IMR-90 (cell line): Measurements from ENCODE around the gene MOCOS. TPM values are rescaled to one million over a fixed set of nuclear protein-coding genes. Genes with fewer than 3 reads are reported as not detected.
A peak's percentile ranks its signal among the peaks of the same experiment; 100 is the strongest.

Experiments
- ATAC-seq: fragments of 200-7000 bp; cut with Tn5 transposase; 2 replicates; pipeline ENCODE4 v1.9.1; 2020; ENCODE audit warnings: low read depth, mild to moderate bottlenecking, moderate library complexity
- BruUV-seq: library from RNA; stranded (reverse); fragments of 400-500 nt; replicated peaks from 2 replicates; lab custom pipeline; 2021; lab: Mats Ljungman, UMichigan
- CTCF ChIA-PET: fragments of 300-600 bp; formaldehyde crosslinking; extraction: SDS; loops from one replicate; lab custom pipeline; 2021; ENCODE audit warnings: antibody characterized with exemption; lab: Yijun Ruan, JAX
- POLR2A ChIA-PET: fragments of 300-600 bp; sonication (Branson Sonifier 250); formaldehyde crosslinking; loops from one replicate; lab custom pipeline; 2022; ENCODE audit warnings: antibody characterized with exemption; ENCODE audit not compliant: unreplicated experiment; lab: Charles Lee
- DNase-seq: peaks from one replicate; pipeline ENCODE4 v3.0.0; 2013
- H2AFZ ChIP-seq: replicated peaks from 2 replicates; pipeline ENCODE3; 2013; ENCODE audit warnings: low read length, mild to moderate bottlenecking; ENCODE audit not compliant: poor library complexity
- H2AK5ac ChIP-seq: 2 replicates; pipeline ENCODE4 v1.6.1; 2013; ENCODE audit warnings: low read depth, low read length, inconsistent platforms
- H2AK9ac ChIP-seq: replicated peaks from 2 replicates; pipeline ENCODE3; 2013; ENCODE audit warnings: mild to moderate bottlenecking, low read depth, low read length, moderate library complexity; ENCODE audit not compliant: poor library complexity
- H2BK120ac ChIP-seq: 2 replicates; pipeline ENCODE4 v1.6.1; 2013; ENCODE audit warnings: low read depth, low read length, inconsistent platforms
- H2BK15ac ChIP-seq: 3 replicates; pipeline ENCODE4 v1.6.1; 2013; ENCODE audit warnings: low read depth, low read length, inconsistent platforms
- H2BK20ac ChIP-seq: 2 replicates; pipeline ENCODE4 v1.6.1; 2013; ENCODE audit warnings: low read depth, mild to moderate bottlenecking, inconsistent platforms, low read length, moderate library complexity
- H2BK5ac ChIP-seq: 2 replicates; pipeline ENCODE4 v1.6.1; 2013; ENCODE audit warnings: mild to moderate bottlenecking, low read depth, low read length, inconsistent platforms; ENCODE audit not compliant: poor library complexity, severe bottlenecking
- H3K14ac ChIP-seq: replicated peaks from 2 replicates; pipeline ENCODE4 v1.6.1; 2013; ENCODE audit warnings: low read depth, low read length, inconsistent platforms
- H3K18ac ChIP-seq: 2 replicates; pipeline ENCODE4 v1.6.1; 2013; ENCODE audit warnings: low read depth, low read length, control low read depth
- H3K23ac ChIP-seq: 2 replicates; pipeline ENCODE4 v1.6.1; 2013; ENCODE audit warnings: low read depth, low read length, inconsistent platforms
- H3K27ac ChIP-seq: 2 replicates; pipeline ENCODE4 v1.5.1; 2013; ENCODE audit warnings: mild to moderate bottlenecking, control low read depth, low read length; ENCODE audit not compliant: insufficient read depth
- H3K27me3 ChIP-seq: 2 replicates; pipeline ENCODE4 v1.6.1; 2013; ENCODE audit warnings: low read length; ENCODE audit not compliant: control insufficient read depth, insufficient read depth
- H3K36me3 ChIP-seq: 2 replicates; pipeline ENCODE4 v1.6.1; 2013; ENCODE audit warnings: low read length, mixed read lengths; ENCODE audit not compliant: control insufficient read depth, insufficient read depth
- H3K4ac ChIP-seq: 2 replicates; pipeline ENCODE4 v1.6.1; 2013; ENCODE audit warnings: low read depth, low read length, inconsistent platforms
- H3K4me1 ChIP-seq: 2 replicates; pipeline ENCODE4 v1.6.1; 2013; ENCODE audit warnings: low read length, mixed read lengths; ENCODE audit not compliant: control insufficient read depth, insufficient read depth
- H3K4me2 ChIP-seq: 2 replicates; pipeline ENCODE4 v1.6.1; 2013; ENCODE audit warnings: low read depth, mild to moderate bottlenecking, control low read depth, low read length, moderate library complexity
- H3K4me3 ChIP-seq: 2 replicates; pipeline ENCODE4 v1.5.1; 2013; ENCODE audit warnings: low read depth, mild to moderate bottlenecking, control low read depth, low read length, moderate library complexity; ENCODE audit not compliant: insufficient read depth
- H3K56ac ChIP-seq: 2 replicates; pipeline ENCODE4 v1.6.1; 2013; ENCODE audit warnings: low read length, inconsistent platforms; ENCODE audit not compliant: insufficient read depth; ENCODE audit errors: extremely low read depth
- H3K79me1 ChIP-seq, 2 experiments: 2 replicates each; pipeline ENCODE4 v1.6.1; 2013; ENCODE audit warnings: low read length in 2 of 2, inconsistent platforms in 1 of 2, low read depth in 1 of 2
- H3K9ac ChIP-seq: 2 replicates; pipeline ENCODE4 v1.6.1; 2013; ENCODE audit warnings: low read depth, low read length, control low read depth
- H3K9me1 ChIP-seq: 2 replicates; pipeline ENCODE4 v1.6.1; 2013; ENCODE audit warnings: low read length, inconsistent platforms; ENCODE audit not compliant: insufficient read depth
- H3K9me3 ChIP-seq: 2 replicates; pipeline ENCODE4 v1.6.1; 2013; ENCODE audit warnings: low read length; ENCODE audit not compliant: control insufficient read depth, insufficient read depth
- H4K20me1 ChIP-seq: 2 replicates; pipeline ENCODE4 v1.6.1; 2013; ENCODE audit warnings: low read length, inconsistent platforms; ENCODE audit not compliant: insufficient read depth
- H4K5ac ChIP-seq: 2 replicates; pipeline ENCODE4 v1.6.1; 2013; ENCODE audit warnings: mild to moderate bottlenecking, low read depth, low read length, control low read depth
- H4K8ac ChIP-seq, 2 experiments: 2 replicates each; pipeline ENCODE4 v1.6.1; 2013; ENCODE audit warnings: low read depth in 2 of 2, low read length in 2 of 2, control low read depth in 1 of 2, inconsistent platforms in 1 of 2
- H4K91ac ChIP-seq: 2 replicates; pipeline ENCODE4 v1.6.1; 2013; ENCODE audit warnings: low read depth, low read length, inconsistent platforms; ENCODE audit not compliant: insufficient read depth
- BHLHE40 ChIP-seq: fragments of 150-350 bp; IDR thresholded peaks from 2 replicates; pipeline ENCODE4 v1.6.1; 2016; ENCODE audit warnings: mild to moderate bottlenecking, low read depth, low read length
- CEBPB ChIP-seq: IDR thresholded peaks from 2 replicates; pipeline ENCODE4 v1.6.1; 2012; ENCODE audit warnings: low read depth, low read length, improper control_type of control experiment
- CHD1 ChIP-seq: IDR thresholded peaks from 2 replicates; pipeline ENCODE4 v1.6.1; 2012; ENCODE audit warnings: low read depth, low read length, improper control_type of control experiment
- CTCF ChIP-seq: conservative IDR thresholded peaks from 2 replicates; pipeline ENCODE4 v1.5.1; 2012; ENCODE audit warnings: mild to moderate bottlenecking, low read depth, low read length, improper control_type of control experiment
- FOS ChIP-seq: fragments of 150-350 bp; IDR thresholded peaks from 2 replicates; pipeline ENCODE4 v1.6.1; 2016; ENCODE audit warnings: low read depth, low read length
- MAFK ChIP-seq: IDR thresholded peaks from 2 replicates; pipeline ENCODE4 v1.6.1; 2012; ENCODE audit warnings: low read depth, low read length, improper control_type of control experiment
- MAZ ChIP-seq: IDR thresholded peaks from 2 replicates; pipeline ENCODE4 v1.6.1; 2012; ENCODE audit warnings: low read depth, mild to moderate bottlenecking, low read length, improper control_type of control experiment, moderate library complexity, borderline replicate concordance
- MXI1 ChIP-seq: IDR thresholded peaks from 2 replicates; pipeline ENCODE4 v1.6.1; 2012; ENCODE audit warnings: low read depth, mild to moderate bottlenecking, low read length, moderate library complexity, borderline replicate concordance
- NFE2L2 ChIP-seq: fragments of 150-350 bp; IDR thresholded peaks from 2 replicates; pipeline ENCODE4 v1.6.1; 2016; ENCODE audit warnings: low read depth, mild to moderate bottlenecking, low read length
- POLR2A ChIP-seq: IDR thresholded peaks from 2 replicates; pipeline ENCODE4 v1.6.1; 2012; ENCODE audit warnings: mild to moderate bottlenecking, low read depth, low read length
- RAD21 ChIP-seq: IDR thresholded peaks from 2 replicates; pipeline ENCODE4 v1.6.1; 2012; ENCODE audit warnings: low read length, improper control_type of control experiment
- RCOR1 ChIP-seq: IDR thresholded peaks from 2 replicates; pipeline ENCODE4 v1.6.1; 2012; ENCODE audit warnings: mild to moderate bottlenecking, low read length, improper control_type of control experiment; ENCODE audit not compliant: insufficient replicate concordance
- RFX5 ChIP-seq: IDR thresholded peaks from 2 replicates; pipeline ENCODE4 v1.8.0; 2012; ENCODE audit warnings: low read depth, mild to moderate bottlenecking, low read length, moderate library complexity
- SMC3 ChIP-seq: fragments of 150-350 bp; IDR thresholded peaks from 2 replicates; pipeline ENCODE4 v1.6.1; 2016; ENCODE audit warnings: low read depth, mild to moderate bottlenecking, antibody characterized with exemption, low read length, moderate library complexity
- WGBS, 2 experiments: methylation state at CpG; one replicate each; pipeline versions ENCODE4 v1.1.5 to v1.1.7; 2013; ENCODE audit warnings: missing lambda C conversion rate in 2 of 2; ENCODE audit not compliant: insufficient read length in 1 of 2; ENCODE audit errors: extremely low coverage in 2 of 2; 5-methylcytosine and 5-hydroxymethylcytosine counted together
- dilution Hi-C: fragments of 300-500 bp; cut with HindIII; formaldehyde crosslinking; loops from one replicate; pipeline ENCODE4 v1.14.3; 2018; ENCODE audit warnings: low sequenced_read_pairs; ENCODE audit not compliant: unreplicated experiment
- in situ Hi-C: fragments of 300-500 bp; cut with MboI; formaldehyde crosslinking; loops from 3 replicates; pipeline ENCODE4 v1.14.3; 2019; ENCODE audit warnings: low sequenced_read_pairs, inconsistent platforms, mixed read lengths
- intact Hi-C: fragments of 100-400 bp; cut with micrococcal nuclease; formaldehyde crosslinking; loops from 2 replicates; pipeline ENCODE4 v1.10.0; 2022
- polyA plus RNA-seq, 3 experiments: library from polyadenylated mRNA; depleted of rRNA; stranded (reverse); fragments of >200 nt; gene quantifications; 2 replicates each; pipeline ENCODE4 v1.2.3, GENCODE V29; 2012; ENCODE audit warnings: low replicate concordance in 1 of 3
- total RNA-seq: library from RNA; depleted of rRNA; stranded (reverse); fragments of >200 nt; gene quantifications from 2 replicates; pipeline ENCODE4 v1.2.3, GENCODE V29; 2012
- TF ChIP-seq, protein P1 (sequence below): fragments of 150-350 bp; IDR thresholded peaks from 2 replicates; pipeline ENCODE4 v1.6.1; 2017; ENCODE audit warnings: mild to moderate bottlenecking, antibody characterized with exemption, low read length, low read depth
- TF ChIP-seq, protein P2 (sequence below): fragments of 150-350 bp; IDR thresholded peaks from 2 replicates; pipeline ENCODE4 v1.6.1; 2016; ENCODE audit warnings: low read depth, mild to moderate bottlenecking, low read length, moderate library complexity, borderline replicate concordance

MOCOS gene
- total and polyA plus RNA-seq, 2 of the 4 experiments (the other 2 are of a cell fraction), result 1.1 to 2.2 TPM

- Histone ChIP-seq H3K18ac (no peak overlapping the region), H3K27ac (no peak overlapping the region), H3K23ac (no peak overlapping the region), H3K9ac (no peak overlapping the region), H3K4me2 (no peak overlapping the region), H3K27me3 (no peaks in the 10 kb centered on the region; the same call in 1 of the 2 replicates), H2AK5ac (no peak overlapping the region), H4K20me1 (no peaks in the 10 kb centered on the region), H3K9me3 (no peaks in the 10 kb centered on the region), H2BK20ac (no peak overlapping the region), H3K4me3 (no peak overlapping the region), H4K5ac (no peak overlapping the region), H2BK15ac (no peak overlapping the region), H2AK9ac (peak overlapping the region; percentile 40), H3K79me1 (peaks cover 5 to 53% of the 10 kb centered on the region in 2 experiments), H4K91ac (no peak overlapping the region), H3K9me1 (peaks cover 19% of the 10 kb centered on the region), H2BK5ac (no peak overlapping the region), H2BK120ac (no peak overlapping the region), H3K14ac (no peak overlapping the region), H3K4me1 (peaks cover 13% of the 10 kb centered on the region), H3K56ac (no peak overlapping the region), H2AFZ (no peak overlapping the region), H4K8ac (no peak overlapping the region), H3K4ac (no peak overlapping the region), H3K36me3 (no peaks in the 10 kb centered on the region)
- CTCF ChIA-PET, result no interaction called here
- ATAC-seq (no peak), DNase-seq (no peak)
- in situ Hi-C loops, result no loop called here
- dilution Hi-C loops, result no loop called here
- intact Hi-C loops, result no loop called here
- TF ChIP-seq, protein P1, sequence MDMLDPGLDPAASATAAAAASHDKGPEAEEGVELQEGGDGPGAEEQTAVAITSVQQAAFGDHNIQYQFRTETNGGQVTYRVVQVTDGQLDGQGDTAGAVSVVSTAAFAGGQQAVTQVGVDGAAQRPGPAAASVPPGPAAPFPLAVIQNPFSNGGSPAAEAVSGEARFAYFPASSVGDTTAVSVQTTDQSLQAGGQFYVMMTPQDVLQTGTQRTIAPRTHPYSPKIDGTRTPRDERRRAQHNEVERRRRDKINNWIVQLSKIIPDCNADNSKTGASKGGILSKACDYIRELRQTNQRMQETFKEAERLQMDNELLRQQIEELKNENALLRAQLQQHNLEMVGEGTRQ, result no peak
- no peak for TF ChIP-seq CEBPB
- TF ChIP-seq FOS, result no peak
- no peak for TF ChIP-seq CTCF
- TF ChIP-seq RFX5, result no peak
- no peak for TF ChIP-seq POLR2A
- TF ChIP-seq MAZ, result no peak
- no peak for TF ChIP-seq RAD21
- no peak for TF ChIP-seq RCOR1
- TF ChIP-seq, protein P2, sequence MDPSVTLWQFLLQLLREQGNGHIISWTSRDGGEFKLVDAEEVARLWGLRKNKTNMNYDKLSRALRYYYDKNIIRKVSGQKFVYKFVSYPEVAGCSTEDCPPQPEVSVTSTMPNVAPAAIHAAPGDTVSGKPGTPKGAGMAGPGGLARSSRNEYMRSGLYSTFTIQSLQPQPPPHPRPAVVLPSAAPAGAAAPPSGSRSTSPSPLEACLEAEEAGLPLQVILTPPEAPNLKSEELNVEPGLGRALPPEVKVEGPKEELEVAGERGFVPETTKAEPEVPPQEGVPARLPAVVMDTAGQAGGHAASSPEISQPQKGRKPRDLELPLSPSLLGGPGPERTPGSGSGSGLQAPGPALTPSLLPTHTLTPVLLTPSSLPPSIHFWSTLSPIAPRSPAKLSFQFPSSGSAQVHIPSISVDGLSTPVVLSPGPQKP, result no peak
- no peak for TF ChIP-seq CHD1
- no peak for TF ChIP-seq BHLHE40
- no peak for TF ChIP-seq NFE2L2
- no peak for TF ChIP-seq MXI1
- no peak for TF ChIP-seq SMC3
- TF ChIP-seq MAFK, result no peak
- 33% methylated on average over 1 of the region's 6 CpGs; no CpG with 5 or more reads in 1 of the 2 experiments for WGBS, 2 experiments
- no TSS peak for BruUV-seq
- POLR2A ChIA-PET, result no interaction called here
These were observed 116.0 kb downstream of the MOCOS start for GRCh38 chr18:36303211-36303844.
